Activated CD8-positive, alpha-beta memory T cell treated with anti-CD3 and anti-CD28 coated beads for 1 hour (primary cell): ENCODE data around the gene HERPUD2.
"Not testable (repeated sequence)": the region's sequence is repeated elsewhere in the genome, so short reads cannot be mapped to it uniquely, and the experiment has no call there.

Experiments
- DNase-seq, 2 donors: peaks; one replicate each; pipeline ENCODE4 v3.0.0-alpha.2; 2020; ENCODE audit warnings: low read depth in 1 of 2; ENCODE audit errors: extremely low read depth in 1 of 2

HERPUD2 gene

GRCh38 chr7:35681231-35682029 is 13.5 kb downstream of the HERPUD2 start:
- DNase-seq: no peak

GRCh38 chr7:35680403-35681013 is 14.4 kb downstream of the HERPUD2 start:
- DNase-seq: no peak

- DNase-seq: no peak
Measured at GRCh38 chr7:35677582-35678356, 17.2 kb downstream of the HERPUD2 start.

- DNase-seq: no peak
Measured at GRCh38 chr7:35676211-35676610, 18.7 kb downstream of the HERPUD2 start.

GRCh38 chr7:35670856-35671569 is 23.9 kb downstream of the HERPUD2 start:
- no peak for DNase-seq

- DNase-seq: not testable (repeated sequence)
Measured at GRCh38 chr7:35660411-35660810, 34.5 kb downstream of the HERPUD2 start.

- no peak for DNase-seq
Measured at GRCh38 chr7:35658606-35659201, 36.2 kb downstream of the HERPUD2 start.

GRCh38 chr7:35657125-35657524 is 37.8 kb downstream of the HERPUD2 start:
- DNase-seq: no peak

GRCh38 chr7:35654558-35654957 is 40.4 kb downstream of the HERPUD2 start:
- not testable (repeated sequence) for DNase-seq

GRCh38 chr7:35652124-35652523 is 42.8 kb downstream of the HERPUD2 start:
- no peak for DNase-seq

- DNase-seq: no peak
Measured at GRCh38 chr7:35650751-35651150, 44.2 kb downstream of the HERPUD2 start.

- no peak for DNase-seq
Measured at GRCh38 chr7:35649711-35650110, 45.2 kb downstream of the HERPUD2 start.

GRCh38 chr7:35648367-35648766 is 46.6 kb downstream of the HERPUD2 start:
- DNase-seq: no peak

- DNase-seq: no peak
Measured at GRCh38 chr7:35647171-35647574, 47.8 kb downstream of the HERPUD2 start.

- no peak for DNase-seq
Measured at GRCh38 chr7:35646289-35647023, 48.5 kb downstream of the HERPUD2 start.

GRCh38 chr7:35645691-35646090 is 49.2 kb downstream of the HERPUD2 start:
- no peak for DNase-seq

- no peak for DNase-seq
Measured at GRCh38 chr7:35630024-35630972, 64.6 kb downstream of the HERPUD2 start.

GRCh38 chr7:35624299-35625186 is 70.4 kb downstream of the HERPUD2 start:
- peak in 1 of 2 donors; percentile 7 for DNase-seq
